A549 (cell line): ENCODE data around the gene DEXI. TPM values are rescaled to one million over a fixed set of nuclear protein-coding genes. Genes with fewer than 3 reads are reported as not detected.

Experiments
- ATAC-seq, 2 experiments: fragments of 200-7000 bp in 1 of 2; fragments of >200 bp in 1 of 2; cut with Nextera tagmentation in 1 of 2; cut with Tn5 transposase in 1 of 2; 3 replicates each; pipeline versions ENCODE4 v1.8.0 to v1.9.1; 2018 to 2020; ENCODE audit warnings: mild to moderate bottlenecking in 1 of 2, moderate library complexity in 1 of 2
- CTCF ChIA-PET: fragments of 300-600 bp; sonication (Branson Sonifier 250); formaldehyde crosslinking; extraction: SDS; loops from one replicate; lab custom pipeline; 2021; ENCODE audit warnings: antibody characterized with exemption, inconsistent platforms; lab: Yijun Ruan, JAX
- POLR2A ChIA-PET: fragments of 350-600 bp; formaldehyde crosslinking; extraction: SDS; loops from one replicate; lab custom pipeline; 2021; ENCODE audit warnings: antibody characterized with exemption, inconsistent platforms; lab: Yijun Ruan, JAX
- DNase-seq, 2 experiments: peaks; one replicate each; pipeline versions ENCODE4 v3.0.0 to v3.0.0-alpha.2; 2011 to 2016; ENCODE audit warnings: low read depth in 1 of 2, low spot score in 1 of 2
- FAIRE-seq: peaks from 2 replicates; lab custom pipeline; 2011; peaks lifted over from hg19 to GRCh38; lab: Jason Lieb, UNC
- H3K27ac ChIP-seq, 2 experiments: fragments of >200 bp; sonication (Bioruptor Twin); formaldehyde crosslinking; 3 replicates each; pipeline ENCODE4 v1.5.1; 2016 to 2017
- H3K4me1 ChIP-seq: fragments of >200 bp; sonication (Bioruptor Twin); formaldehyde crosslinking; 3 replicates; pipeline ENCODE4 v1.6.1; 2016
- H3K4me2 ChIP-seq: fragments of >200 bp; sonication (Bioruptor Twin); formaldehyde crosslinking; 3 replicates; pipeline ENCODE4 v1.6.1; 2016
- H3K4me3 ChIP-seq: fragments of >200 bp; sonication (Bioruptor Twin); formaldehyde crosslinking; 3 replicates; pipeline ENCODE4 v1.5.1; 2016
- H3K9me3 ChIP-seq: fragments of >200 bp; sonication (Bioruptor Twin); formaldehyde crosslinking; 3 replicates; pipeline ENCODE4 v1.6.1; 2016
- CHD4 ChIP-seq: fragments of 200-600 bp; sonication (generic); IDR thresholded peaks from 2 replicates; pipeline ENCODE4 v1.6.1; 2016; ENCODE audit warnings: antibody characterized with exemption, mild to moderate bottlenecking, borderline replicate concordance
- EHF ChIP-seq: fragments of 250-450 bp; sonication (Bioruptor Pico); IDR thresholded peaks from 2 replicates; pipeline ENCODE4 v1.5.0; 2020; ENCODE audit warnings: mild to moderate bottlenecking
- EP300 ChIP-seq, 2 experiments: fragments of >200 bp; sonication (Bioruptor Twin); formaldehyde crosslinking; IDR thresholded peaks; 2 replicates in 1 of 2; 3 replicates in 1 of 2; pipeline ENCODE4 v1.6.1; 2016 to 2017
- FOSB ChIP-seq: fragments of 250-450 bp; sonication (Bioruptor Pico); IDR thresholded peaks from 2 replicates; pipeline ENCODE4 v1.5.0; 2020; ENCODE audit warnings: mild to moderate bottlenecking, moderate library complexity
- FOSL2 ChIP-seq, 2 experiments: fragments of 450-650 bp in 1 of 2; fragments of >200 bp in 1 of 2; sonication (Bioruptor Twin) in 1 of 2; formaldehyde crosslinking; IDR thresholded peaks; 2 replicates each; pipeline versions ENCODE4 v1.5.0 to v1.6.1; 2016 to 2020; ENCODE audit warnings: mild to moderate bottlenecking in 1 of 2, moderate library complexity in 1 of 2
- FOXS1 ChIP-seq: fragments of 250-450 bp; sonication (Bioruptor Pico); IDR thresholded peaks from 2 replicates; pipeline ENCODE4 v1.5.0; 2020; ENCODE audit warnings: mild to moderate bottlenecking, moderate library complexity
- GATA3 ChIP-seq: IDR thresholded peaks from 2 replicates; pipeline ENCODE4 v1.6.1; 2012; ENCODE audit warnings: borderline replicate concordance
- HDAC2 ChIP-seq: fragments of 200-600 bp; sonication (generic); IDR thresholded peaks from 2 replicates; pipeline ENCODE4 v1.6.1; 2016
- HEYL ChIP-seq: fragments of 250-450 bp; sonication (Bioruptor Pico); IDR thresholded peaks from 2 replicates; pipeline ENCODE4 v1.8.0; 2021; ENCODE audit warnings: mild to moderate bottlenecking, moderate library complexity
- JUNB ChIP-seq: fragments of >200 bp; sonication (Bioruptor Twin); formaldehyde crosslinking; IDR thresholded peaks from 2 replicates; pipeline ENCODE4 v1.6.1; 2016
- POLR2AphosphoS2 ChIP-seq: conservative IDR thresholded peaks from 2 replicates; pipeline ENCODE4 v1.6.1; 2012; ENCODE audit warnings: low read length, improper control_type of control experiment, inconsistent platforms
- RAD21 ChIP-seq, 2 experiments: fragments of >200 bp in 1 of 2; sonication (Bioruptor Twin) in 1 of 2; formaldehyde crosslinking in 1 of 2; IDR thresholded peaks in 1 of 2; conservative IDR thresholded peaks in 1 of 2; 2 replicates in 1 of 2; 3 replicates in 1 of 2; pipeline ENCODE4 v1.6.1; 2012 to 2018; ENCODE audit warnings: inconsistent platforms in 1 of 2
- RARB ChIP-seq: fragments of 250-450 bp; sonication (Bioruptor Pico); IDR thresholded peaks from 2 replicates; pipeline ENCODE4 v1.8.0; 2021; ENCODE audit warnings: mild to moderate bottlenecking, moderate library complexity
- RFX5 ChIP-seq: fragments of 450-650 bp; IDR thresholded peaks from 2 replicates; pipeline ENCODE4 v1.7.1; 2014; ENCODE audit warnings: antibody characterized with exemption, mild to moderate bottlenecking, moderate library complexity
- TFCP2L1 ChIP-seq: fragments of 250-450 bp; sonication (Bioruptor Pico); IDR thresholded peaks from 2 replicates; pipeline ENCODE4 v1.5.0; 2021; ENCODE audit warnings: mild to moderate bottlenecking
- ZNF302 ChIP-seq: fragments of 250-450 bp; sonication (Bioruptor Pico); IDR thresholded peaks from 2 replicates; pipeline ENCODE4 v1.9.0; 2021; ENCODE audit warnings: inconsistent platforms, mild to moderate bottlenecking, moderate library complexity
- WGBS: methylation state at CpG from one replicate; pipeline ENCODE4 v1.1.6; 2017; ENCODE audit errors: missing lambda C conversion rate; 5-methylcytosine and 5-hydroxymethylcytosine counted together
- polyA plus RNA-seq, 4 experiments: library from polyadenylated mRNA; depleted of rRNA in 3 of 4; stranded (reverse); fragments of >200 nt; fragmentation: RNase III in 1 of 4; extraction: RNeasy Plus Mini Kit Qiagen cat#74134 plus additional on column Dnase treatment in 1 of 4; gene quantifications; 2 replicates in 3 of 4; 3 replicates in 1 of 4; pipeline ENCODE4 v1.2.3, GENCODE V29; 2011 to 2017

DEXI gene
- polyA plus RNA-seq, 2 of the 4 experiments (the other 2 are of a cell fraction): 22.0 to 34.0 TPM

GRCh38 chr16:10937068-10937859 is 5.0 kb downstream of the DEXI start:
- ChIA-PET POLR2A (interaction anchor here (1.6 kb wide), 1 partner anchor 193 kb away, joined by 5 read pairs; the partner anchor contains the start of gene NUBP1), CTCF (interaction anchor here (0.5 to 2.0 kb wide), 6 partner anchors 9 to 1782 kb away, joined by 3 to 11 read pairs (median 4); no protein-coding TSS in a partner anchor)
- no peak for FAIRE-seq
- Histone ChIP-seq H3K9me3 (no peaks in the 10 kb centered on the region), H3K4me3 (no peak overlapping the region), H3K4me2 (no peak overlapping the region), H3K4me1 (peaks cover 14% of the 10 kb centered on the region), H3K27ac (no peak overlapping the region)
- no peak for DNase-seq
- 88% methylated on average over 11 of the region's 11 CpGs for WGBS
- no peak for ATAC-seq
- TF ChIP-seq CHD4 (no peak), HDAC2 (no peak), EHF (CRISPR knock-in tag) (no peak), RAD21 (conservative IDR thresholded peaks at IDR 0.05 in 1 of 2, IDR thresholded peaks at IDR 0.05 in 1 of 2) (no peak), FOXS1 (CRISPR knock-in tag) (no peak), GATA3 (no peak), HEYL (CRISPR knock-in tag) (no peak), RARB (CRISPR knock-in tag) (no peak)
- TF ChIP-seq, all 56 proteins: peak for 0

GRCh38 chr16:10936272-10936984 is 5.8 kb downstream of the DEXI start:
- WGBS: 69% methylated on average over 8 of the region's 8 CpGs
- CTCF ChIA-PET: interaction anchor here (1.3 to 2.0 kb wide), 3 partner anchors 11 to 28 kb away, joined by 3 to 11 read pairs (median 4); no protein-coding TSS in a partner anchor
- Histone ChIP-seq H3K27ac (no peak overlapping the region), H3K9me3 (no peaks in the 10 kb centered on the region), H3K4me2 (no peak overlapping the region)
- POLR2A ChIA-PET: interaction anchor here (1.6 kb wide), 1 partner anchor 192 kb away, joined by 5 read pairs; the partner anchor contains the start of gene NUBP1
- DNase-seq: no peak
- TF ChIP-seq FOSB (CRISPR knock-in tag): no peak
- no peak for TF ChIP-seq ZNF302
- TF ChIP-seq POLR2AphosphoS2: no peak
- no peak for TF ChIP-seq FOSL2 (IDR thresholded peaks at IDR 0.05)
- TF ChIP-seq FOSL2 (CRISPR knock-in tag; IDR thresholded peaks at IDR 0.05): no peak
- TF ChIP-seq TFCP2L1: no peak
- TF ChIP-seq RAD21 (conservative IDR thresholded peaks at IDR 0.05 in 1 of 2, IDR thresholded peaks at IDR 0.05 in 1 of 2): no peak
- TF ChIP-seq, all 56 proteins: peak for 0
- FAIRE-seq (no peak), ATAC-seq (no peak)
- Histone ChIP-seq H3K4me1 (peaks cover 14% of the 10 kb centered on the region), H3K4me3 (no peak overlapping the region)

GRCh38 chr16:10935226-10935915 is 6.9 kb downstream of the DEXI start:
- ATAC-seq (no peak), DNase-seq (no peak), FAIRE-seq (no peak)
- no peak for TF ChIP-seq EP300 (IDR thresholded peaks at IDR 0.05)
- no peak for TF ChIP-seq RAD21 (conservative IDR thresholded peaks at IDR 0.05 in 1 of 2, IDR thresholded peaks at IDR 0.05 in 1 of 2)
- TF ChIP-seq FOXS1 (CRISPR knock-in tag): no peak
- no peak for TF ChIP-seq RFX5
- no peak for TF ChIP-seq JUNB
- 80% methylated on average over 7 of the region's 7 CpGs for WGBS
- H3K27ac ChIP-seq: no peak overlapping the region
- H3K4me3 ChIP-seq: no peak overlapping the region
- no peak overlapping the region for H3K4me2 ChIP-seq
- CTCF ChIA-PET: interaction anchor here (0.6 to 1.4 kb wide), 2 partner anchors 17 to 47 kb away, joined by 4 to 6 read pairs; no protein-coding TSS in a partner anchor
- H3K9me3 ChIP-seq: no peaks in the 10 kb centered on the region
- POLR2A ChIA-PET: no interaction called here
- peaks cover 5% of the 10 kb centered on the region; the same call in 2 of the 3 replicates for H3K4me1 ChIP-seq
